Right lung (tissue), 10 donors: ENCODE results near the gene RXFP3. TPM values are rescaled to one million over a fixed set of nuclear protein-coding genes. Genes with fewer than 3 reads are reported as not detected.
A peak's percentile ranks its signal among the peaks of the same experiment; 100 is the strongest.
"Not testable (repeated sequence)": the region's sequence is repeated elsewhere in the genome, so short reads cannot be mapped to it uniquely, and the experiment has no call there.

Experiments used
- DNase-seq, 2 donors: peaks; one replicate each; pipeline ENCODE4 v3.0.0-alpha.2; 2013
- long read RNA-seq, 8 donors: transcript quantifications; one replicate each; lab custom pipeline, GENCODE V29; 2026
- polyA plus RNA-seq, 5 donors: library from polyadenylated mRNA; unstranded; fragments of 120-200 nt; gene quantifications; one replicate each; pipeline versions ENCODE4 v1.2.1 to v1.2.3, GENCODE V29; 2013; ENCODE audit warnings: inconsistent platforms in 1 of 5, low replicate concordance in 1 of 5; ENCODE audit not compliant: insufficient read length in 5 of 5, insufficient read depth in 1 of 5

Gene RXFP3
- under 1 TPM in 2 of 5 donors, not detected in 3; 0.09 TPM for polyA plus RNA-seq
- long read RNA-seq, donor 1 = 0 reads
- long read RNA-seq, donor 2 = 0 reads
- long read RNA-seq, donor 3 = 0 reads
- long read RNA-seq, donor 4 = 0 reads
- long read RNA-seq, donor 5 = 0 reads
- long read RNA-seq, donor 6 = 0 reads
- long read RNA-seq, donor 7 = 0 reads
- long read RNA-seq, donor 8, partial matches to known transcripts = 0 of 1 reads
- long read RNA-seq, donor 8, other reads (novel, unspliced or antisense) = 0 of 1 reads

DNA sequence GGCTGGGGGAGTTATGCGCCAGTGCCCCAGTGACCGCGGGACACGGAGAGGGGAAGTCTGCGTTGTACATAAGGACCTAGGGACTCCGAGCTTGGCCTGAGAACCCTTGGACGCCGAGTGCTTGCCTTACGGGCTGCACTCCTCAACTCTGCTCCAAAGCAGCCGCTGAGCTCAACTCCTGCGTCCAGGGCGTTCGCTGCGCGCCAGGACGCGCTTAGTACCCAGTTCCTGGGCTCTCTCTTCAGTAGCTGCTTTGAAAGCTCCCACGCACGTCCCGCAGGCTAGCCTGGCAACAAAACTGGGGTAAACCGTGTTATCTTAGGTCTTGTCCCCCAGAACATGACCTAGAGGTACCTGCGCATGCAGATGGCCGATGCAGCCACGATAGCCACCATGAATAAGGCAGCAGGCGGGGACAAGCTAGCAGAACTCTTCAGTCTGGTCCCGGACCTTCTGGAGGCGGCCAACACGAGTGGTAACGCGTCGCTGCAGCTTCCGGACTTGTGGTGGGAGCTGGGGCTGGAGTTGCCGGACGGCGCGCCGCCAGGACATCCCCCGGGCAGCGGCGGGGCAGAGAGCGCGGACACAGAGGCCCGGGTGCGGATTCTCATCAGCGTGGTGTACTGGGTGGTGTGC, at the start of gene RXFP3:
TSS of gene RXFP3 (plus strand) at position 6 of the 636 bp plus-strand sequence. CDS start at position 361, 355 bp downstream.
- DNase-seq = no peak

DNA sequence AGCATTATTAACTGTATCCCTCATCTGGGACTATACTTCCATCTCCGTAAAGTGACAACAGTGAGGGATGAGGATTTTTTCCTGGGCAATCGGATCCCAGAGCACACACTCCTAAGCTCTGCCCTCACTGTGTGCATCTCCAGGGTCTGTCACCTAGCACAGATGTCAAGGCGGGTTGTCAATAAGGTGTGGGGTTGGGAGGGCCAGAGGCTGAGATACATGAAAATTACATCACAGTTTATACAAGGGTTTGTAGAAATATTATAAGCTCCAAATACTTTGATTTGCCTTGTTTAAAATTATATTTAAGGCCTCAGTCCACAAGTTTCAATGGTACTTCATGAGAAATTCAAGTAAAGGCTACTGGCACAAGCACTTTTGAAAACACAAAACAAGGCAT, 48.9 kb upstream of the RXFP3 start:
- DNase-seq = no peak

- DNase-seq = peak; percentile 80 to 84
Measured at GRCh38 chr5:33888587-33888986, 47.6 kb upstream of the RXFP3 start.

GRCh38 chr5:33890131-33891032, 45.8 kb upstream of the RXFP3 start:
- DNase-seq = peak; percentile 52 to 53

GRCh38 chr5:33891446-33891787, 44.8 kb upstream of the RXFP3 start:
- DNase-seq = no peak

GRCh38 chr5:33891788-33892619, 44.2 kb upstream of the RXFP3 start, which contains the start of gene ADAMTS12:
ADAMTS12 (minus strand) TSS chr5:33891990; CDS start chr5:33891856, 134 bp downstream.
- DNase-seq = peak; percentile 79 to 81

DNA sequence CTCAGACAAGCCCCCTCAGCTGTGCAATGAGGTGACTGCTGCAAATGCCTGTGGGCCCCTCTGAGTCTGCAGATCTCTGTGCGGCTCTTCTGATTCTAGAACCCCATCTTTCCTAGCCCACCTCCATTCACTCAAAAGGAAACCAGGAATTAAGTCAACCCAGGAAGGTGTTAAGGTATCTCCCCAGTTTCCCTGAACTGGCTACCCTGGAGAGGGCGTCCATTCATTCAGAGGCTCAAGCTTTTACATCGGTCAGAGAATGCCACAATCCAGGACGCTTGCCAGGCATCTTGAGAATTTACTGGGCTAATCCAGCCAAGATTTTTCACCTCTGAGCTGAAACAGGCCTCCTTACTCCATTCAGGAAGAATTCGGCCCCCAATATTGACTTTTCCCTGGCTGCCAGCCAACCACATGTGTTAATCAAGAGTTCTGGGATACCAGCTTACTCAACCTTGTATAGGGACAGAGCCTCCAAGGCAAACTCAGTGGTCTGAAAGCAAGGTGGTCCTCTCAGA, 43.5 kb upstream of the RXFP3 start:
- DNase-seq = peak; percentile 52 to 60

DNA sequence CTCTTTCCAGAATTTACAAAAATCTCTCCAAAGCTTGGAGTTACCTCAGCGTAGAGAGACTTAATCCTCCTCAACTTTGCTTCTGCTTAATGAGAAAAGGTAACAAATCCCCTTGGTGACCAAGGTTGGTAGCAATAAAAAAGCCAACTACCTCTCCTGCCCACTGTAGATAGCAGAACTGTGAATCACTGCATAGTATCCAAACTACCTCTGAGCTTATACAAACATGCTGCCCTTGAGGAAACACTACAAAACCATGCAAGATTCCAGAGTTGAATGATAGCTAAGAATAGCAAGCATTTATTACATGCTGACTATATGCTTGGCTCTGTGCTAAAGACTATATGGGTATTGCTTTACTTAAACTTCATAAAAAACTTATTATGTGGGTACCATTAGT, 41.6 kb upstream of the RXFP3 start:
- DNase-seq = no peak

GRCh38 chr5:33901156-33901555, 35.0 kb upstream of the RXFP3 start:
- peak in 1 of 2 donors; percentile 49 for DNase-seq

DNA sequence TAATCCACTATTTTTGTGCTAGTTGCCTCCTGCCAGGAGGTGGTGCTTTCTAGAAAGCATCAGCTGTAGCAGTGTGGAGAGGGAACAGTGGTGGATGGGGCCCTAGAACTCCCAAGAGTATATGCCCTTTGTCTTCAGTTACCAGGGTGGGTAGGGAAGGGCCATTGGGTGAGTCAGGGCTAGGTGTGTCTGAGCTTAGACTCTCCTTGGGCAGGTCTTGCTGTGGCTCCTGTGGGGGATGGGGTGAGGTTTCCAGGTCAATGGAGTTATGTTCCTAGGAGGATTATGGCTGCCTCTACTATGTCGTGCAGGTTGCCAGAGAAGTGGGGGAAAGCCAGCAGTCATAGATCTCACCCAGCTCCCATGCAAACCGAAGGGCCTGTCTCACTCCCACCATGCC, 33.1 kb upstream of the RXFP3 start:
- DNase-seq = no peak

GRCh38 chr5:33905381-33905780, 30.8 kb upstream of the RXFP3 start:
- no peak for DNase-seq

DNA sequence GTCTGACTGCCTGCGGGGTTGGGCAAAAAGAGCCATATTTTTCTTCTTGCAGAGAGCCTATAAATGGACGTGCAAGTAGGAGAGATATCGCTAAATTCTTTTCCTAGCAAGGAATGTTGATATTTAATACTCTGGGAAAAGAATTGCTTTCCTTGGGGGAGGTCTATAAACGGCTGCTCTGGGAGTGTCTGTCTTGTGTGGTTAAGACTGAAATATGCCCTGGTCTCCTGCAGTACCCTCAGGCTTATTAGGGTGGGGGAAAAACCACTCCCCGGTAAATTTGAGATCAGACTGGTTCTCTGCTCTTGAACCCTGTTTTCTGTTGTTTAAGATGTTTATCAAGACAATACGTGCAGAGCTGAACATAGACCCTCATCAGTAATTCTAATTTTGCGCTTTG, 29.9 kb upstream of the RXFP3 start:
- not testable (repeated sequence) for DNase-seq

GRCh38 chr5:33914844-33915243, 21.3 kb upstream of the RXFP3 start:
- DNase-seq = not testable (repeated sequence)

- no peak for DNase-seq
Measured at GRCh38 chr5:33921002-33921401, 15.2 kb upstream of the RXFP3 start.

GRCh38 chr5:33925278-33925677, 10.9 kb upstream of the RXFP3 start:
- DNase-seq = no peak

DNA sequence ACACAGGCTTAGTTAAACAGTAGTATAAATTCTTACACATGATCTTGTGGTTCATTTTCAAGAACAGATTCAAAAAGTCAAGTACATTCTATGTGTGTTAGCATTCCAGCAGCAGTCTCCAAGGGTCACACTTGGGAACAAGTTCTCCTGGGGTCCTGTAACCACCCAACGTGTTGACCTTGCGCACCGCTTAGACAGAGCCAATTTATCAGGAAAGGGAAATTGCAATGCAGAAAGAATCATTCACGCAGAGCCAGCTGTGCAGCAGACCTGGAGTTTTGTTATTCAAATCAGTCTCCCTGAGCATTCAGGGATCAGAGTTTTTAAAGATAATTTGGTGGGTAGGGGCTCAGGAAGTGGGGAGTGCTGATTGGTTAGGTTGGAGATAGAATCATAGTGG, 8.5 kb upstream of the RXFP3 start:
- DNase-seq = no peak

- no peak for DNase-seq
Measured at GRCh38 chr5:33928283-33928682, 7.9 kb upstream of the RXFP3 start.

- DNase-seq = no peak
Measured at GRCh38 chr5:33929925-33930690, 6.1 kb upstream of the RXFP3 start.

DNA sequence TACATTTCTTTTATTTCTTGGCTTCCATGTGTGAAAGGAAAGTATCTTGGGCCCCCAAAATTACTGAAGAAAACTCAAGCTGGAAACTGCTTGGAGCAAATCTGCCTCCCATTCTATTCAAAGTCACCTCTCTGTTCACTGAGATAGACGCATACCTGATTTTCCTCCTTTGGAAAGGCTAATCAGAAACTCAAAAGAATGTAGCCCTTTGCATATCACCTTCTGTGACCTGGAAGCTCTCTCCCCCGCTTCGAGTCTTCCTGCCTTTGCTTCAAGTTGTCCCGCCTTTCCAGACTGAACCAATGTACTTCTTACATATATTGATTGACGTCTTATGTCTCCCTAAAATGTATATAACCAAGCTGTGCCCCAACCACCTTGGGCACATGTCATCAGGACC, 5.0 kb upstream of the RXFP3 start:
- DNase-seq = no peak

GRCh38 chr5:33933723-33934169, 2.4 kb upstream of the RXFP3 start:
- no peak for DNase-seq
